Testis (tissue), 3 donors: ENCODE measurements around the gene MRFAP1. TPM values are rescaled to one million over a fixed set of nuclear protein-coding genes. Genes with fewer than 3 reads are reported as not detected.
"Not testable (repeated sequence)": the region's sequence is repeated elsewhere in the genome, so short reads cannot be mapped to it uniquely, and the experiment has no call there.

Experiments
- DNase-seq: peaks from one replicate; pipeline ENCODE4 v3.0.0-alpha.2; 2019
- H3K27ac ChIP-seq, 2 donors: fragments of 200-600 bp; sonication (generic); one replicate each; pipeline ENCODE4 v1.5.1; 2019
- H3K27me3 ChIP-seq: fragments of 200-600 bp; sonication (generic); one replicate; pipeline ENCODE4 v1.5.1; 2019
- H3K36me3 ChIP-seq: fragments of 200-600 bp; sonication (generic); one replicate; pipeline ENCODE4 v1.5.1; 2017; ENCODE audit warnings: low read depth; ENCODE audit errors: missing control alignments
- H3K4me1 ChIP-seq: fragments of 200-600 bp; sonication (generic); one replicate; pipeline ENCODE4 v1.5.1; 2019
- H3K4me3 ChIP-seq, 2 donors: fragments of 200-600 bp; sonication (generic); one replicate each; pipeline ENCODE4 v1.5.1; 2017 to 2019
- H3K9me3 ChIP-seq: fragments of 200-600 bp; sonication (generic); one replicate; pipeline ENCODE4 v1.5.1; 2017
- CTCF ChIP-seq, 3 experiments: fragments of 450-650 bp in 2 of 3; fragments of 200-600 bp in 1 of 3; sonication (generic) in 1 of 3; IDR thresholded peaks; one replicate each; pipeline ENCODE4 v1.5.1; 2016 to 2019; ENCODE audit warnings: antibody characterized with exemption in 3 of 3, mild to moderate bottlenecking in 2 of 3, moderate library complexity in 1 of 3
- POLR2A ChIP-seq: fragments of 450-650 bp; IDR thresholded peaks from one replicate; pipeline ENCODE4 v1.6.1; 2017; ENCODE audit warnings: antibody characterized with exemption, mild to moderate bottlenecking, moderate library complexity
- WGBS, 2 donors: methylation state at CpG; one replicate each; pipeline ENCODE4 v1.1.5; 2018; 5-methylcytosine and 5-hydroxymethylcytosine counted together
- intact Hi-C: fragments of 100-400 bp; cut with DNase I; formaldehyde crosslinking; loops from one replicate; pipeline ENCODE4 v1.15.1; 2023; ENCODE audit warnings: low total_unique reads
- polyA plus RNA-seq: library from polyadenylated mRNA; stranded (reverse); fragments of 350-450 nt; fragmentation: Illumina TruSeq; extraction: RNeasy Lipid Tissue Mini Kit (QIAGEN cat#74804); gene quantifications from one replicate; pipeline ENCODE4 v1.2.3, GENCODE V29; 2014; ENCODE audit warnings: low read depth, low replicate concordance; ENCODE audit not compliant: insufficient read depth
- total RNA-seq, 2 donors: library from RNA; depleted of rRNA; stranded (reverse); fragments of >200 nt; gene quantifications; one replicate each; pipeline ENCODE4 v1.2.3, GENCODE V29; 2016

MRFAP1 gene
- total and polyA plus RNA-seq, 3 donors from 2014 or later = 289 to 382 (median 308) TPM

- intact Hi-C loops = no loop called here
- no peak for TF ChIP-seq POLR2A
- TF ChIP-seq CTCF (IDR thresholded peaks at IDR 0.05) = no peak
- Histone ChIP-seq H3K27me3 (no peaks in the 10 kb centered on the region), H3K36me3 (no peaks in the 10 kb centered on the region), H3K4me1 (peaks cover 17% of the 10 kb centered on the region), H3K27ac (no peak overlapping the region), H3K9me3 (no peaks in the 10 kb centered on the region), H3K4me3 (no peak overlapping the region)
- no peak for DNase-seq
- WGBS, 2 donors = 88 to 90% methylated on average over 5 of the region's 5 CpGs
Measured at GRCh38 chr4:6647169-6647568, 6.7 kb downstream of the MRFAP1 start.

DNA sequence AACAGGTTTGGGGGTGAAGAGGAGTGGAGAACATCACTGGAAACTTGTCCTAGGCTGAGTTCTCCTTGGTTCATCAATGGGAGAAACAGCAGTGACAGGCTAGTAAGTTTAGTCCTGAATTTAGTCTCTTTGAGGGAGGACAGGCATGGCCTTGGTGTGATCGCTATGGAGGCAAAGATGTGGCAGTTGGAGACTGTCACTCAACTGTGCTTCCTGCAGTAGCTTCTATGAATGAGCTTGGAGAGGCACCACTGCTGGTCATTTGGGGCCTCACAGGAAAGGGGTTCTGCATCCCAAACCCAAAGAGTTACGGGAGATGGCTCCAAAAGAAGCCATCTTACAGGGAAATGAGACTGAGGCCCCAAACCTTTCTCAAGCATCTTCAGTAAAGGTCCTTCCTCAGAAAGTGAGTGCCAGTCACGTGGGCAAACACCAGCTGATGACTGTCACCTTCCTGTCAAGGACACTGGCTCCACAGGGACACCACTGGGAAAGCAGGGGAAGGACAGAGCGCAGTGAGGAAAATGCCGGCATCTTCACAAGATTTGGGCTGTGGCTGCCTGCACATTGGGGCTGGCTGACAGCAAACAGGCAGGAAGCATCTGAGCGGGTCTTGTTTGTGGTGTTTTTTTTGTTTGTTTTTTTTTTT is 7.2 kb downstream of the MRFAP1 start:
- DNase-seq = no peak
- no peak overlapping the region for H3K4me3 ChIP-seq
- TF ChIP-seq CTCF (IDR thresholded peaks at IDR 0.05) = no peak
- TF ChIP-seq POLR2A = no peak
- no peaks in the 10 kb centered on the region for H3K27me3 ChIP-seq
- H3K36me3 ChIP-seq = no peaks in the 10 kb centered on the region
- peaks cover 12% of the 10 kb centered on the region for H3K4me1 ChIP-seq
- 63 to 75% methylated on average over 6 of the region's 6 CpGs for WGBS, 2 donors
- H3K9me3 ChIP-seq = no peaks in the 10 kb centered on the region
- intact Hi-C loops = no loop called here
- no peak overlapping the region for H3K27ac ChIP-seq

- intact Hi-C loops = no loop called here
- no peak for DNase-seq
- WGBS, 2 donors = 89 to 93% methylated on average over 8 of the region's 8 CpGs
- no peak overlapping the region for H3K27ac ChIP-seq
- H3K27me3 ChIP-seq = no peaks in the 10 kb centered on the region
- no peaks in the 10 kb centered on the region for H3K36me3 ChIP-seq
- H3K9me3 ChIP-seq = no peaks in the 10 kb centered on the region
- H3K4me3 ChIP-seq = no peak overlapping the region
- H3K4me1 ChIP-seq = no peaks in the 10 kb centered on the region
- TF ChIP-seq POLR2A (no peak), CTCF (IDR thresholded peaks at IDR 0.05) (no peak)
Measured at GRCh38 chr4:6649216-6649615, 8.7 kb downstream of the MRFAP1 start.

- H3K4me1 ChIP-seq, H3K36me3 ChIP-seq, H3K27me3 ChIP-seq, intact Hi-C loops, DNase-seq, H3K4me3 ChIP-seq, H3K27ac ChIP-seq, H3K9me3 ChIP-seq: not testable (repeated sequence)
- 78 to 80% methylated on average over 1 to 3 of the region's 3 CpGs for WGBS, 2 donors
Measured at GRCh38 chr4:6654211-6654610, 13.7 kb downstream of the MRFAP1 start.

- H3K36me3 ChIP-seq, H3K27ac ChIP-seq, H3K27me3 ChIP-seq, intact Hi-C loops, DNase-seq, H3K4me3 ChIP-seq, H3K9me3 ChIP-seq: not testable (repeated sequence)
- 92 to 95% methylated on average over 2 of the region's 2 CpGs for WGBS, 2 donors
- peaks cover 15% of the 10 kb centered on the region for H3K4me1 ChIP-seq
Measured at GRCh38 chr4:6655291-6655690, 14.8 kb downstream of the MRFAP1 start.

DNA sequence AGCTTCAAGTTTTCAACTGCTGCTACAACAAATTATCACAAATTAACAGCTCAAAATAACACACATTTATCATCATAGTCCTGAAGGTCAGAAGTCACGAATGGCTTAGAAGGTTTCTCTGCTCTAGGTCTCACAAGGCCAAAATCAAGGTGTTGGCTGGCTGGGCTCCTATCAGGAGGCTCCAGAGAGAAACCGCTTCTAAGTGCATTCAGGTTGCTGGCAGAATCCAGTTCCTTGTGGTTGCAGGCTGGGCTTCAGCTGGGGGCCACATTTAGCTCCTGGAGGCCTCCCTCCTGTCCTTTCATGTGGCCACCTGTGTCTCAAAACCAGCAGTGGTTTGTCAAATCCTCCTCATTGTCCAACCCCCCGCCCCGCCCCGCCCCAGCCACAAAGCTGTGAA is 15.4 kb downstream of the MRFAP1 start:
- no peaks in the 10 kb centered on the region for H3K27me3 ChIP-seq
- H3K4me1 ChIP-seq = peaks cover 15% of the 10 kb centered on the region
- H3K9me3 ChIP-seq = no peaks in the 10 kb centered on the region
- intact Hi-C loops = no loop called here
- DNase-seq = no peak
- H3K27ac ChIP-seq = no peak overlapping the region
- no peaks in the 10 kb centered on the region for H3K36me3 ChIP-seq
- H3K4me3 ChIP-seq = no peak overlapping the region
- TF ChIP-seq POLR2A = no peak
- TF ChIP-seq CTCF (IDR thresholded peaks at IDR 0.05) = no peak
- 83 to 89% methylated on average over 4 to 5 of the region's 5 CpGs for WGBS, 2 donors
